Measurements from ENCODE around the gene NBAS. TPM values are rescaled to one million over a fixed set of nuclear protein-coding genes. Genes with fewer than 3 reads are reported as not detected.

Gene NBAS
- total RNA-seq, 3 donors from 2014 or later (not counting 1 experiment from before 2014, with no cell fraction given): 27.8 to 34.7 (median 29.2) TPM

DNA sequence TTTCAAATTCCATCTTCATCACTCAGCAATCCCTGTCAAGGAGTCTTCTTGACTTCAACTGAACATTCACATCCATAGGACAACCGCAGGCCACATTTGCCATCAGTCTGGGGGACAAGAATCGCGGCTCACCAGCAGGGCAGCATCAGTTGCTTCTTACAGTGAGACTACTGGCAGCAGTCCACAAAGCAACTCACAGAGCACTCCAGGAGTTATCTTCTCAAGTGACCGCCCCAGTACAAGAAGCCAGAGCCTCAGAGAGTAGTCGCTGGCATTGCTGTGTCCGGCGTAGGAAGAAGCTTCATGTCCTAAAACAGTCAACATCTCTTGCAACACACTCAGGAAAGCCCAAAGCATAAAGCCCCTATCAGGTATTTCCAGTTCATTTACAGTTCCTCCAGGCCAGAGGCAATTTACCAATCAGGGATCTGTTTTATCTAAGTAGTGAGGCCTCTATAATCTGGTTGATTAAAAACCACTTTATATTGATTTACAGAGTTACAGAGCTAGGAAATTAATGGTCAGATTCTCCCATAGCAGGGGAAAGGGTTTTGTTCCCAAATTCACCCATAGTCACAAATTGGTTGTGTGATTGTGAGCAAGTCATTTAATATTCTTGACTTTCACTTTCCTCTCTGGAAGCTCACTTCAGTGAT lies 177.3 kb downstream of the NBAS start:
- intact Hi-C loops (cut with micrococcal nuclease): no loop called here
- H3K9me3 Mint-ChIP-seq: no peaks in the 10 kb centered on the region
- H3K27me3 ChIP-seq (ENCODE audit: control insufficient read depth, insufficient read depth, low read length): no peaks in the 10 kb centered on the region
- no peak overlapping the region for H3K27ac Mint-ChIP-seq
- no peak overlapping the region for H3K27ac ChIP-seq (ENCODE audit: low read length)
- DNase-seq (no peak), ATAC-seq (no peak)
- H3K4me3 ChIP-seq (ENCODE audit: low read length): no peak overlapping the region
- H3K36me3 ChIP-seq (ENCODE audit: control insufficient read depth, insufficient read depth, low read length): peaks cover 18% of the 10 kb centered on the region
- no peaks in the 10 kb centered on the region for H3K9me3 ChIP-seq (ENCODE audit: control insufficient read depth, insufficient read depth, low read length)
- H3K4me3 Mint-ChIP-seq: no peak overlapping the region
- no peaks in the 10 kb centered on the region for H3K27me3 Mint-ChIP-seq (ENCODE audit: low read depth in 2 of 2)
- WGBS (ENCODE audit: insufficient coverage): 96% methylated on average over 7 of the region's 7 CpGs
- peaks cover 7% of the 10 kb centered on the region for H3K36me3 Mint-ChIP-seq
- no peaks in the 10 kb centered on the region for H3K4me1 ChIP-seq (ENCODE audit: control insufficient read depth, insufficient read depth, low read length)
- TF ChIP-seq, protein P1, sequence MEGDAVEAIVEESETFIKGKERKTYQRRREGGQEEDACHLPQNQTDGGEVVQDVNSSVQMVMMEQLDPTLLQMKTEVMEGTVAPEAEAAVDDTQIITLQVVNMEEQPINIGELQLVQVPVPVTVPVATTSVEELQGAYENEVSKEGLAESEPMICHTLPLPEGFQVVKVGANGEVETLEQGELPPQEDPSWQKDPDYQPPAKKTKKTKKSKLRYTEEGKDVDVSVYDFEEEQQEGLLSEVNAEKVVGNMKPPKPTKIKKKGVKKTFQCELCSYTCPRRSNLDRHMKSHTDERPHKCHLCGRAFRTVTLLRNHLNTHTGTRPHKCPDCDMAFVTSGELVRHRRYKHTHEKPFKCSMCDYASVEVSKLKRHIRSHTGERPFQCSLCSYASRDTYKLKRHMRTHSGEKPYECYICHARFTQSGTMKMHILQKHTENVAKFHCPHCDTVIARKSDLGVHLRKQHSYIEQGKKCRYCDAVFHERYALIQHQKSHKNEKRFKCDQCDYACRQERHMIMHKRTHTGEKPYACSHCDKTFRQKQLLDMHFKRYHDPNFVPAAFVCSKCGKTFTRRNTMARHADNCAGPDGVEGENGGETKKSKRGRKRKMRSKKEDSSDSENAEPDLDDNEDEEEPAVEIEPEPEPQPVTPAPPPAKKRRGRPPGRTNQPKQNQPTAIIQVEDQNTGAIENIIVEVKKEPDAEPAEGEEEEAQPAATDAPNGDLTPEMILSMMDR (IDR thresholded peaks at IDR 0.05): no peak
- H3K4me1 Mint-ChIP-seq: no peaks in the 10 kb centered on the region

DNA sequence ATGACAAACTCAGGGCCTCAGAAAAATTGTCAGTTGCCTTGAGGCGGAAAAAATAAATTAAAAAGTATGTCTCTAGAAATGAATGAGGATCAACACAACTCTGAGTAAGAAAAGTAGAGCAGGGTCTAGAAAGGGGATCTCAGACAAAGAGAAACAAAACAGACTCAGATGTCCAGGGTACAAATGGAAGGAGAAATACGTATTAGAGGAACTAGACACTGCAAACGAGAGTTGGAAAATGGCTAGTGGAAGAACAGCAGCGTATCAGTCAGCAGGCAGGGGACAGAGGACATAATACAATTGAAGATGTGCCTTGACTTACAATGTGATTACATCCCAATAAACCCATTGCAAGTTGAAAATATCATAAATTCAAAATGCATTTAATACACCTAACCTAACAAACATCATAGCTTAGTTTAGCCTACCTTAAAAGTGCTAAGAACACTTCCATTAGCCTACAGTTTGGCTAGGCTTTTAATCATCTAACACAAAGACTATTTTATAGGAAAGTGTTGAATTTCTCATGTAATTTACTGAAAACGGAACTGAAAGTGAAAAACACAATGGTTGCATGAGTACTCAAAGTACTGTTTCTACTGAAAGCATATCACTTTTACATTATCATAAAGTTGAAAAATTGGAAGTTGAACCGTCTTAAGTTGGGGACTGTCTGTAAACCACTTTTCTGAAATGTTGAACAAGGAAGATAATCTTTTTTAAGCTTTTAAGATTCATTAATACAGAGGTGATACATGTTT lies 182.8 kb downstream of the NBAS start:
- H3K4me1 ChIP-seq (ENCODE audit: control insufficient read depth, insufficient read depth, low read length): no peaks in the 10 kb centered on the region
- no peak overlapping the region for H3K4me3 ChIP-seq (ENCODE audit: low read length)
- H3K9me3 Mint-ChIP-seq: no peaks in the 10 kb centered on the region
- no peak overlapping the region for H3K27ac ChIP-seq (ENCODE audit: low read length)
- TF ChIP-seq, protein P1 (IDR thresholded peaks at IDR 0.05): no peak
- H3K9me3 ChIP-seq (ENCODE audit: control insufficient read depth, insufficient read depth, low read length): no peaks in the 10 kb centered on the region
- no peaks in the 10 kb centered on the region for H3K4me1 Mint-ChIP-seq
- no peak overlapping the region for H3K27ac Mint-ChIP-seq
- H3K27me3 Mint-ChIP-seq (ENCODE audit: low read depth in 2 of 2): no peaks in the 10 kb centered on the region
- WGBS (ENCODE audit: insufficient coverage): 89% methylated on average over 4 of the region's 6 CpGs
- DNase-seq (no peak), ATAC-seq (no peak)
- H3K27me3 ChIP-seq (ENCODE audit: control insufficient read depth, insufficient read depth, low read length): no peaks in the 10 kb centered on the region
- peaks cover 7% of the 10 kb centered on the region for H3K36me3 Mint-ChIP-seq
- peaks cover 27% of the 10 kb centered on the region for H3K36me3 ChIP-seq (ENCODE audit: control insufficient read depth, insufficient read depth, low read length)
- intact Hi-C loops (cut with micrococcal nuclease): no loop called here
- no peak overlapping the region for H3K4me3 Mint-ChIP-seq

DNA sequence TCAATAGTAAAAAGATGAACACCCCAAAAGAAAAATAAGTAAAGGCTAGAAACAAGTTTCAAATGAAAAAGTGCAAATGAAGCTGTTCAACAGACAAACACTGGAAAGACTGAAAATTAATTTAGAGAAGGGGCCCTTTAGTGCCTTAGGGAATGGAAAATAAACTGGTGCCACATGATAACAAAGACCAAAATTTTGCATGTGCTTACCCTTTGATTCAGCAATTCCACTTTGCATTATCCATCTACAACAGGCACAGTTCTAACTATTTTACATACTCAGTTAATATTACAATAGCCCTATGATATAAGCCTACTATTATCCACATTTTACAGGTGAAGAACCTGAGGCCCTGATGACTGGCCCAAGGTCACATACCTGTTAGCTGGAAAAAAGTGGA lies 183.9 kb downstream of the NBAS start:
- Mint-ChIP-seq H3K4me3 (no peak overlapping the region), H3K9me3 (no peaks in the 10 kb centered on the region), H3K27me3 (ENCODE audit: low read depth in 2 of 2) (no peaks in the 10 kb centered on the region), H3K4me1 (no peaks in the 10 kb centered on the region), H3K27ac (no peak overlapping the region), H3K36me3 (peaks cover 3% of the 10 kb centered on the region)
- H3K36me3 ChIP-seq (ENCODE audit: control insufficient read depth, insufficient read depth, low read length): peaks cover 23% of the 10 kb centered on the region
- DNase-seq (no peak), ATAC-seq (no peak)
- H3K4me1 ChIP-seq (ENCODE audit: control insufficient read depth, insufficient read depth, low read length): no peaks in the 10 kb centered on the region
- TF ChIP-seq, protein P1 (IDR thresholded peaks at IDR 0.05): no peak
- no peak overlapping the region for H3K4me3 ChIP-seq (ENCODE audit: low read length)
- H3K27me3 ChIP-seq (ENCODE audit: control insufficient read depth, insufficient read depth, low read length): no peaks in the 10 kb centered on the region
- no peaks in the 10 kb centered on the region for H3K9me3 ChIP-seq (ENCODE audit: control insufficient read depth, insufficient read depth, low read length)
- intact Hi-C loops (cut with micrococcal nuclease): no loop called here
- no peak overlapping the region for H3K27ac ChIP-seq (ENCODE audit: low read length)

Data from natural killer cell (primary cell).